Inflammatory macrophage treated with lipopolysaccharide for 4 hours (primary cell): ENCODE data around the gene EIF1.

ENCODE experiments used
- DNase-seq: peaks from one replicate; pipeline ENCODE4 v3.0.0-alpha.2; 2020

The EIF1 gene

DNA sequence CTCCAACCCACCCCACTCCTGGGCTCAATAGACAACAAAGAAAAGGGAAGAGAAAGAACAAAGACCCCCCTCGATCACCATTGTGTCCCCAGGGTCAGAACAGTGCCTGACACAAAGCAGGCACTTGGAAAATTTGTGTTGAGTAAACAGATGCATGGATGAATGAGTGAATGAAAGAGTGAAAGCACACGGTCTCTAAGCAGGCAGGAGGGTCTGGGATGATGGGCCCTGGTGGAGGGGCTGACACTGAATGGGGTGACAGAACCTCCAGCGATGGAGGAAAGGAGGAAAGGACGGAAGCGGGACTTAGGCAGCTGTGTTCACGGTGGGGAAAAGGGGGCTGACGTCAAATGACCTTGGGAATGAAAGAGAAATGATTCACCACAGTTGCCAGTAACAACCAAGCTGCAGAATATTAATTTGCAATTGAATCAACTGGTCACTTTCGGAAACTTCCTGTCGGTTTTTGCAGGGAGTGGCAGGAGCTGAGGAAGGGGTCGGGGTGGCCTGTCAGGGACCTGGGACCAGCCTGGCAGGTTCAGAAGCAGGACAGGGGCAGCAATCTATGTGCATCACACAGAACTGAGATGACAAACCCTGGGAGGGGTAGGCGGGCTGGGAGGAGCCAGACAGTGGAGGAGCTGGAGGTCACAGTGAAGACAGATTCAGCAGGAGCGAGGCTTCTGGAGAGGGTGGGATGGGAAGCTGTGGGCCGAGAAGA is 16.7 kb downstream of the EIF1 start:
- no peak for DNase-seq

DNA sequence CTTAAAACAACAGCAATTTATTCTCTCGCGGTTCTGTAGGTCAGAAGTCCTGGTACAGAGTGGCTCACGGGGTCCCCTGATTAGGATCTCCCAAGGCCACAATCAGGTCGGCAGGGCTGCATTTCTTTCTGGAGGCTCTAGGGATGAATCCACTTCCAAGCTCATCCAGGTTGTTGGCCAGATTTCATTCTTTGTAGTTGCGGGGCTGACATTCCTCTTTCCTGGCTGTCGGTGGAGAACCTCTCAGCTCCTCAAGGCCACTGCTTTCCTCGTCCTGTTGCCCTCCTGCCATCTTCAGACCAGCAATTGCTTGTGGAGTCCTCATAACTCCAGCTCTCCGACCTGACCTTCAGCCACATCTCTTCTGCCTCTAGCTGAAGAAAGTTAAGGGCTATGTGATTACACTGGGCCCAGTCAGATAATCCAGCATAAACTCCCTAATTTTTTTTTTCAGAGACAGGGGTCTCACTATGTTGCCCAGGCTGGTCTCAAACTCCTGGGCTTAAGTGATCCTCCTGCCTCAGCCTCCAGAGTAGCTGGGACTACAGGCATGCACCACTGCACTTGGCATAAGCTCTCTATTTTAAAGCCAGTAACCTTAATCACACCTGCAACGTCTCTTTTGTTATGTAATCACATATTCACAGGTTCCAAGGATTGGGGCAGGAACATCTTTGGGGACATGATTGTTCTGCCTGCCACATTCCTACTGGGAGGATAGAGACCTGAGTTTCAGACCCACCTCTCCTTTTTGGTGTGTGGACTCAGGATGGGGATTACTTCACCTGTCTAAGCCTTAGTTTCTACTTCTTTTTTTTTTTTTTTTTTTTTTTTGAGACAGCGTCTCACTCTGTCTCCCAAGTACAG is 19.4 kb downstream of the EIF1 start:
- no peak for DNase-seq

DNA sequence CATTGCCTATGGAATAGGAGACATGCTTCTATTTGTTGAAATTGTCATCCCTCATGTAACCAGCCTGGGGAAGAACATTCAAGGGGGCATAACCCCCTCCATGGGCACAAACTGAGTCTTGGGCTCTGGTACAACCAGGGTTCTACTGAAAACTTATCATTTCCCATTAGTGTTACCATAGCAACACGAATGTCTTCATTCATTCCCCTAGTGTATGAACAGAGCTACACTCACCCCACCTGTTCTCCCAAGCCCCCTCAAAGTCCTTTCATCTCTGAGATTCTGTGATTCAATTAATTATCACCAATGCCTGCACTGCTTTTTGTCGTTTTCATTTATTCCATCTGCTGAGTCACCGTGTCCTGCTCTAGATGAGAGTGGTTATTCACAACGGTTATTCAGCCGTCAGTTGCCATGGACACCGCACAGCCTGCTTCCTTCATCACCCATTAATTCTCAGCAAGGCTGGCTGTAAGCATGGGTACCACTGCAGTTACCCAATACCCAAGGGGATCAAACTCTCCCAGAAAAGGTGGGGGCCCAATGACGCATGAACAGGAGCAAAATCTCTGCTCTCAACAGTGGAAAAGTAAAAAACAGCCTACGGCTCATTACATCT is 21.9 kb downstream of the EIF1 start:
- no peak for DNase-seq

DNA sequence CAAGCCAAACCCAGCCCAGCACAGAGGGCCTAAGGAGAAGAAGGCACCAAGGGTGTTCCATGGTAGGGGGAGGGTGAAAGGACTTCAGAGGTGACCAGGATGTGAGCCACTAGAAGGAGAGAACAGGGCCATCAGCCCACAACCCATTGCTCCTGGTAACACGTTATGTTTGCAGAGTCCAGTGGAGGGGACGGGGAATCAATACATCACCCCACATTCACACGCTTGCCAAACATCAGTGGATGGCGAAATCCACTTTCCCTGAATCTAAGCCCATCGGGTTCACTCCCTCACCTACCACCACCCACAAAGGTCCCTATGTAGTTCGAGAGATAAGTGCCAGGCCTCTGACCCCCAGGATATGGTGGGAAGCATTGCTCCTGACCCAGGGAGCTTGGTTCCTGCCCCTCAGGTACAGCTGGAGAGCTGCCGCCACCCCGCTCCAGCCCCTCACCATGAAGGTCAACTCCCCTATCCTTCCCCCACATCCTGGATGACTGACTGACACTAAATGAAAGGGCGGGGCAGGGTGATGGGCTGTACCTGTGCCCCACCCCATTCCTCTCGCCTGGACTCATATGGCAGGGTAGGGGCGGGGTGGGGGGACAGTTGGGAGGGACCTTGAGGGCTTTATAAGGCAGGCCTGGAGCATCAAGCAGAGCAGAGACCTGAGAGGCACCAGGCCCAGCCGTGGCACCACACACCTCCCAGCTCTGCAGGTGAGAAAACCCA is 23.1 kb downstream of the EIF1 start, which contains the start of gene GAST:
Gene GAST, plus strand, starts transcription at position 663 of the 732 bp plus-strand sequence. CDS start 3,106 bp downstream, outside the sequence.
- no peak for DNase-seq

DNA sequence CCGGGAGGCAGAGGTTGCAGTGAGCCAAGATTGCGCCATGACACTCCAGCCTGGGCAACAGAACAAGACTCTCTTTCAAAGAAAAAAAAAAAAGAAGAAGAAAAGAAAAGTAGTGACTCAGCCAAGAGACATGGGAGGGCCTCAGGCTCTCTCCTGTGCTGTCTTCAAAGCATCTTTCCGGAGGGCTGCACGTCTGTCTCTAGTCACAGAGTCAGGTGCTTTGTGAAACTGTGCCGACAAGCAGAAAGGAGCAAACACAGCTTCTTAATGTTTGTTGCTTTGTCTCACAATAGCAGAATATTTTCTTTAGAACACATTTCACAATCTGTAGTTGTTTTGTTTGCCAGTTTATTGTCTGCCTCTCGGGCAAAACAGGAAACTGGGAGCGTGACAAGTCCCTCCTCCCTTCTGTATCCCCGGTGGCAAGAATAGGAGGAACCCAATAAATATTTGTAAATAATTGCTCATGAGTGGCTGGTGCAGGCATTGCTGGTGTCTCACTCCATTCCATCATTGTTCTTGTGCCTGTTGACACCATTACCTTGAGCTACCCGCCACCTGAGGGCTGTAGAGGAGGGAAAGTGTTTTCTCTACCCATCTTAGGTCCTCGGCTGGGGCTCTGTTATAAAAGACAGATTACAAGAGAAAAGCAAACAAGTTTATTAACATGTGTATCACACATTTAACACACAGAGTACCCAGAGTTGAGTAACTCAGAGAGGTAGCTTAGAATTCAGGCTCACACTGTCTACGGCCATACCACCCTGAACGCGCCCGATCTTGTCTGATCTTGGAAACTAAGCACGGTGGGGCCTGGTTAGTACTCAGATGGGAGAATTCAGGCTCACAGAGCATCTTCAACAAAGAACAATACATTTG is 29.0 kb downstream of the EIF1 start:
- peak; percentile 77 for DNase-seq

DNA sequence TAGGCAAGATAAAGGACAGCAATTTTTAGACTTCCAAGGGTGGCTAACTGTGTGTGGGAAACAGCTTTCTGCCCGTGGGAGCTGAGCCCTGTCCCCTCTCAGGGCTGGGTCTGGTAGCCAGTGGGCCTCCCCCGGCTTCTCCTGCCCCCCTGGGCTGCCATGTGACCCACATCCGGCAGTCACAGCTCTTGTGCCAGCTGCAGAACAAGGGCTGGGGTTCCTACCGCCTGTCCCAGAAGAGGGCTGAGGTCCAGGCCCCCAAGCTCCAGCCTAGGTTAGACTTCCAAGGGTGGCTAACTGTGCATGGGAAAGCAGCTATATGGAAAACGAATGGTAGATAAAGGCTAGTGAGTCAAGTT is 29.6 kb downstream of the EIF1 start:
- no peak for DNase-seq

DNA sequence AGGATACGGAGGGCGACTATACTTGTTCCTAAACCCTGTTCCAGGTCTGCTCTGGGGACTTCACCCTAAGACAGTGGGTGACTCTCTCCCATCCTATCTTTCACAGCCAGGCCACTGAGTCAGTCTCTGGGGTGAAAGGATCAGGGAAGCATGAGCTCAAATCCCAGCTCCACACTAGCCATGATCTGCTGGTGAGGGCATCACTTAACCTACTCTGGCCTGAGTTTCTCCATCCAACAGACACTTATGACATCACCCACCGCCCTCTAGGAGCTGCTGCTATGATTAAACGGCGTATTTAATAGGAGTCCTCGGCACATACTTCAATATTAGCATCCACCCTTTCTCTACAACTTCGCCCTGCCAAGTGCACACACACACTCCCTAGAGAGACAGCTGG is 33.5 kb downstream of the EIF1 start:
- DNase-seq, result no peak

DNA sequence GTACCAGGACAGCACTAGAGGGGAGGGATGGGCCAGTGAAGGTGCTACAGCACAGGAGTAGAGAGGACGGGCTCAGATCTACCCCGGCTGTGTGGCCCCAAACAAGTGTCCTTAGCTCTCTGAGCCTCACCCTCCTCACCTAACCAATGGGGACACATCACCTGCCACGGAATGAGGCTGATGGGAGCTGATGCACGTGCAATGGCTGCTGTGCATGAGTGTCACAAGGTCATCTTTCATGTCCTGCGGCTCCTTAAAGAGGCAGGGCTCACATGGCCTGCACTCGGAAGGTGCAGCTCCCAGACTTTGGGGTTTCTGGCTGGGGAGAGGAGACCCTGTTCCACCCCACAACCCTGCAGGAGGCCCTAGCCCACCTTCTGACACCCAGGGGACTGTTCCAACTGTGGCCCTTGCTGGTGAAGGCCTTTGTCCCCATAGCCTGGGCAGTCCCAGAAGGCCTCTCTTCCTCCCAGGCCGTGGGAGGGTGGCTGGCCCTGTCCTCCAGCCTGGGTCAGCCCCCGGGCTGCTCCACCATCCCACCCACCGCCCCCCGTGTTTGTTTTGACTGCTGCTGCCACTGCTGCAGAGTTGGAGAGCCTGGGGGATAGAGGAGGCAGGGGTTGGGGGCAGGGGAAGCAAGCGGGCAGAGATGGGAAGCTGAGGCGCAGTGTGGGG is 35.3 kb downstream of the EIF1 start:
- DNase-seq, result no peak

DNA sequence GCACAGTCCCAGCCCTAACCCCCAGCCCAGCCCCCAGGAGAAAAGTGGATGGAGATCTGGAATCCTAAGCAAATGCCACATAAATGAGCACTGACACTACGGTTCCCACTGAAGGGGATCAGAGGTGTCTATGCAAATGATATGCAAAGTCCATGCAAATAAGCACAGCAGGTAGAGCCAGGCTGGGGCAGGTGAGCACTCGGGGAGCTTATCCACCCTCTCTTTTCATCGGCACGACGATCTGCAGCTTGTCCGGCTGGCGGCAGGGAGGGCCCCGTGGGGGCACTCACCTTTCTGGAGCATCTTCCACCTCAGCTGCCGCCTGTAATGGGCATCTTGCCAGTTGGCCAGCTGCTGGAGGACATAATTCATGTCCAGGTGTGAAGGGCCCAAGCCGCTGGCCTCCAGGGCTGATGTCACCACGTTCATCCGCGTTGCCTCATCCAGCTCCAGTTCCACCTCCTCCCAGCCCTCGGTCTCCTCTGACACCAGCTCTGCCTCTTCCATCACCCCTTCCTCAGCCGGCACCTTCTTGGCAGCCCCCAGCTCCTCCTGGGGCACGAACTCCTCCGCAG is 35.9 kb downstream of the EIF1 start:
- DNase-seq, result no peak

DNA sequence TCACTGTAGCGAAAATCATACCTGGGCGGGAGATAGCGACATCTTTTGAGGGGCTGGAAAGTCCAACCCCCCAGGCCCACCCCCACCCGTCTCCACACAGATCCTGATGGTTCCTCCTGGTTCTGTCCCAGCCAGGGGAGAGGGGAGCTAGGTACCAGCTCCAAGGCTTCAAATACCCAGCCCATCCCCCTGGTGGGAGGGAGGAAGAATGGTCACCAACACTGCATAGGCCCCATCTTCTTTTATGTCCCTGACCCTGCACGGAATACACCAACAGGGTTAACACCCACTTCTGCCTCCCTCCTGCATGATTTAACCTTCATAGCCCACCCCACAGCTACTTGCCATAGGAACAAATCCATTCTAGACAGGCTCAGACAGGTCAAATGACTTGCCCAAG is 36.4 kb downstream of the EIF1 start:
- no peak for DNase-seq

DNA sequence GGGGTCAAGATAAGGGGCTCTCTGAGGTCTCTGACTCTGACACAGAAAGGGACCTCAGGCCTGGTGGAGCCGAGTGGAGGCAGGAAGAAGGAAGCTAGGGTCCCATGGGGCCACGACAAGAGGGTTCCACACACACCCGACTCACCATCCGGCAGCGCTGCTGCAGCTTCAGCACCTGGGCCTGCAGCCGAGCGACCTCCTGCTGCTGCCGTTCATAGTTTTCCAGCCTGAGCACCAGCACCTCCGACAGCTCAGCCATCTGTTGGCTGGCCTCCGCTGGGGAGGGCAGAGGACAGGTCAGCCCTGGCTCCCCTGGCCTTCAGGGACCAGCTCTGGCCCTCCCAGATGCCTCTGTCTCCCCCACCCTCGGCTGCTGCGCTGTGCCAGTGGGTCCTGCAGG is 39.4 kb downstream of the EIF1 start:
- no peak for DNase-seq

DNA sequence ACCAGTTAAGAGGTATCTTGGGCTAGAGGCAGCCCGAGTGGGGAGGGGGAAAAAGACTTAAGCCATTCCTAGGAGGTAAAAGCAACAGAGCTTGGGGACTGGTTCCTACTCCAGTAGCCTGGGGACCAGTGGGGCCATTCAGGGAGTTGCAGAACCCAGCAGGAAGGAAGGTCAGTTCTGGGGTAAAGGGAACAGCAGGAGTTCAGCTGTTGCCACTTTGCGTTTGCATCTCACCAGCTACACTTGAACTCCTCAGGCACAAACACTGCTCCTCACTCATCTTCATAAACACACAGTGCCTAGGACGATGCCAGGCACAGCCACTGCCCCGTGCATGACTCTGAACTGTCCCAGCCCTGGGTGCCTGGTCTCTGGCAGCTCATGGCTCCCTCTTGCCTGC is 41.8 kb downstream of the EIF1 start:
- DNase-seq, result peak; percentile 8

DNA sequence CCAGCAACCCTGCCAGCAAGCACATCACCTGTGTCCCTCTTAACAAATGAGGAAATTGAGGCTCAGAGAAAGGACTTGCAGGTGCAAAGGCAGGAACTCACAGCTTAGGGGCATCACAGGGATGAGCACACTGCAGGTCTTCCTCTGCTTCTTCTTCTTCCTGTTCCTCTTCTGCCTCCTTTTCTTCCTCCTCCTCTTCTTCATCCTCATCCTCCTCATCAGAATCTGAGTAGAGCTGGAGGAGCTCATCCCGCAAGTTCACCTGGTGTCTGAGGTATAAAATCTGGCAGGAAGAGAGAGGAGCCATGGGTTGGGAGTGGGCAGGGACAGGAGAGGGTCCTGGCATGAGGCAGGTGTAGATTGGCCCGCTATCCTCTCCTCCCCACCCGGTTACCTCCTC is 43.2 kb downstream of the EIF1 start:
- DNase-seq, result no peak

DNA sequence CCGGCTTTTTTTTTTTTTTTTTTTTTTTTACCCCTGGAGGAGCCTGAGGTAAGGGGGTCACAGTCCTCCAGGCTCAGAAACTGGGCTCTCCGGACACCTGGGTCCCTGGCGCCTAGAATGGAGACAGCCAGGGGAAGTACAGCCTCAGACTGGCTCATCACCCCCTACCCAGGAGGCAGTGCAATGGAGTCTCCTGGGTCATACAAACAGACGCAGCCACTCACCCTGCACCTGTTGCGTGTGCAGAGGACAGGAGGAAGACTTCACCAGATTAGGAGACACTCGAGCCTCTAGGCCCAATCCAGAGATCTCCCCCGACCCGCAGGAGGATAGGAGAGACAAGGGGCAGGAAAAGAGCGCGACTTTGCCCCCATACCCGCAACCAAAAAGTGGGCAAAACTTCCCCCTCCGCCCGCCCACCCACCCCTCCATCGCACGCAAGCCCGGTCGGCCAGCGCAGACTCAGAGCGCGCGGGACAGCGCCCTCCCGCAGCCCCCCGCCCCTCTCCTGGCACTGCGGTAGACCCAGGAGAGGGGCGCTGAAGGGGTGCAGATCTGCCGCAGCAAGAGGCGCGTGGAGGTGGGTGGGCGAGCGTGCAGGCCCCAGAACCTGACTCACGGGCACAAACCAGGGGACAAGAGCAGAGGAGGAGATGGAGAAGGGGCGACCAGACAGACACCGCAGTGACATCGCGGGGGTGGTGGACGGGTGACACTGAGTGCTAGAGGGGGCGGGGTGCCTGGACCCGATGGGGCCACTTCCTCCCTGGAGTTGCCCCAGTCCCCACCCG is 44.9 kb downstream of the EIF1 start:
- peak; percentile 1 for DNase-seq

DNA sequence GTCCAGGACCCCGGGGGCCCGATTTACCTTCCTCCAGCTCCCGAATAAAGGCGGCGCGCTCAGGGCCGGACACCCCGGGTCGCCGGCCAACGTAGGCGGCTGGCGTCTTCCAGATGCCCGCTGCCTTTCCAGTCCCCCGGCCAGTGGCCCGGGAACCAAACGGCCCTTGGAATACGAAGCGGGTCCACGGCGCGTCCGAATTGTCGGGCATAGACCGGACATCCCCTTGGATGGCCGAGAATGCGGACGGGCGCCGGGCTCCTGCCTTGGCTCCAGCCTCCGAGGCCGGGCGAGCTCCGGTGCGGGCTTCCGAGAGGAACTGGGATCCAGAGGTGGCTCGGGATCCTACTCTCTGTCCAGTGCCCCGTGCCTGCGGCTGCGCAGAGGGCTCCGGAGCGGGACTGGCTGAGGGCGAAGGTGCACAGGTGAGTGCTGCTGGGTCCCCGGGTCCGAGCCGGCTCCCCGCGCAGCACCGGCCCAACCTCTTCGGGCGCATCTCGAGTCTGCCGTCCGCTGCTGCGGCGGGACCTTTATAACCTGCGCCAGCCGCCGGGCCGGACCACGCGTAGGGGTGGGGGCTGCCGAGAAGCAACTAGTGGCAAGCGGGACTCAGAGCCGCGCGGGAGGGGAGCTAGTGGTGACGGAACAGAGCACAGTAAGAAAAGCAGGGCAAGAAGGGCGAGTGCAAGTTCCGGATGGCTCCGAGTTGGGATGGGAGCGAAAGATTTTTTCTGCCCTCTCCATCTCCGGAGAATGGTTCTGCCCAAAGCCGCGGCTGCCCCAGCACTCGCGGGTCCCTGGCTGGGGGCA is 45.7 kb downstream of the EIF1 start, which contains the start of gene HAP1:
Gene HAP1, minus strand, starts transcription at position 505 of the 810 bp plus-strand sequence. Its CDS starts 9 bp downstream, at position 496.
- no peak for DNase-seq

DNA sequence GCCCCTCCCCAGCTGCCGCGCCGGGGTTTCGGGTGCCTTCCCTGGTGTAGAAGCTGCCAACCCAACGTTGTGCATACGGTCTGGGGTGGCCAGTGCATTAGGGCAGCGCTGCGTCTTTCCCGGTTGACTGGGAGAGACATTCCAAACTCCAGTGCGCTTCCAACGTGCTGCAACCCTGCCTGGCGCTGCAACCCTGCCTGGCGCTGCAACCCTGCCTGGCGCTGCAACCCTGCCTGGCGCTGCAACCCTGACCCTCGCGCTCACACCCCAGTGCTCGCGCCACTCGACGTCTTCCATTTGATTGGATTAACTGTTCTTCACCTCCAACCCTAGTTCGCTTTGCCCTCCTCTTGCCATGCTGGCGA is 46.2 kb downstream of the EIF1 start:
- no peak for DNase-seq

DNA sequence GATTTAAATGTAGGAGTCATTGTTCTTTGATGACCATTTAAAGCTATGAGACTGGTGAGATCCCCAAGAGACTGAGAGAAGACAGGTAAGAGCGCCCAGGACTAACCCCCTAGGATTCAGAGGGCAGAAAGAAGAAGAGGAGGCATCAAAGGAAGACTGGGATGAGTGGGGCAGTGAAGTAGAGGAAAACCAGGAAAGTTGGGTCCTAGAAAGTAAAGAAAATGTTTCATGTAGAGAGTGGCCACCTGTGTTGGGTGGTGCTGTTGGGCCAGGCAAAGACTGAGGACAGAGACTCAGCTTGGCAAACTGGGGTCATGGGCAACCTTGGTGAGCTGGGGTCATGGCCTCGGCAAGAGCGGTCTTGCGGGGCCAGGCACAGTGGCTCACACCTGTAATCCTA is 47.1 kb downstream of the EIF1 start:
- DNase-seq, result no peak

DNA sequence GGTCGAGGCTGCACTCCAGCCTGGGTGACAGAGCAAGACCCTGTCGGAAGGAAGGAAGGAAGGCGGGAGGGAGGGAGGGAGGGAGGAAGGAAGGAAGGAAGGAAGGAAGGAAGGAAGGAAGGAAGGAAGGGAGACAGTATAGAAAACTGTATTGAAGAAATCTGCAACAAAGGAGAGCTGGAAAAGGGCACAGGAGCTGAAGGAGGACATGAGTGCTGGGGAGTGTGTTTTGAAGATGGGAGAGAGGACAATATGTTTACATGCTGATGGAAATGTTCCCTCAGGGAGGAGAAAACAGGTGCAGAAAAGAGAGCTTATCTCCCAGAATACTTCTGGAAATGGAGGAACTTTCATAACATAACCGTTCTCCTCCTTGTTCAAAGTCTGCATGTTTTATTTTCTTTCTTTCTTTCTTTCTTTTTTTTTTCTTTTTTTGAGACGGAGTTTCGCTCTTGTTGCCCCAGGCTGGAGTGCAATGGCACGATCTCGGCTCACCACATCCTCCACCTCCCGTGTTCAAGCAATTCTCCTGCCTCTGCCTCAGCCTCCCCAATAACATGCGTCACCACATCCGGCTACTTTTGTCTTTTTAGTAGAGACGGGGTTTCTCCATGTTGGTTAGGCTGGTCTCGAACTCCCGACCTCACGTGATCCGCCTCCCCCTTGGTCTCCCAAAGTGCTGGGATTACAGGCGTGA is 48.4 kb downstream of the EIF1 start:
- DNase-seq, result no peak

DNA sequence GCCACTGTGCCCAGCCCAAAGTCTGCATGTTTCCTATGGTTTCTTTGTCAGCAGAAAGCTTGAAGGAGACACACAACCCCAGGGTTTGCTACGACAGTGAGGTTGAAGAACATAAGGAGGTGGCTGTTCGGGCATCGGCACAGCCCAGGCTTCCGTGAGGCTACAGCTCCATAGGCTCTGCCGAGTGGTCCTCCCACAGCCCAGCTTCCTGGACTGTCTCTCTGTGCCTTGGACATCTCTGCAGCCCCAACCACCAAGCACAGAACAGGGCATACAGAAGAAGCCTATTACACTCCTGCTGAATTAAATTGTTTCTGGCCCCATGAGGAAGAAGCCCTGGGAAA is 49.0 kb downstream of the EIF1 start:
- DNase-seq, result no peak
